Astrocyte (in vitro differentiated cells and primary cell): Measurements from ENCODE around the gene C19orf25. TPM values are rescaled to one million over a fixed set of nuclear protein-coding genes. Genes with fewer than 3 reads are reported as not detected.

Source experiments
- DNase-seq: peaks from one replicate; pipeline ENCODE4 v3.0.0-alpha.2; 2010; ENCODE audit warnings: low read depth
- FAIRE-seq: peaks from 2 replicates; lab custom pipeline; 2011; peaks lifted over from hg19 to GRCh38; lab: Jason Lieb, UNC
- H2AFZ ChIP-seq: 2 replicates; pipeline ENCODE4 v1.6.0; 2012; ENCODE audit warnings: low read depth, low read length, inconsistent platforms
- H3K27ac ChIP-seq: 2 replicates; pipeline ENCODE4 v1.5.1; 2011; ENCODE audit warnings: low read depth, low read length, inconsistent platforms
- H3K27me3 ChIP-seq: 2 replicates; pipeline ENCODE4 v1.6.0; 2011; ENCODE audit warnings: low read length, inconsistent platforms; ENCODE audit not compliant: insufficient read depth
- H3K36me3 ChIP-seq: 2 replicates; pipeline ENCODE4 v1.5.1; 2011; ENCODE audit warnings: low read length, inconsistent platforms; ENCODE audit not compliant: insufficient read depth
- H3K4me1 ChIP-seq: 2 replicates; pipeline ENCODE4 v1.5.1; 2011; ENCODE audit warnings: low read length, inconsistent platforms; ENCODE audit not compliant: insufficient read depth
- H3K4me2 ChIP-seq: 2 replicates; pipeline ENCODE4 v1.6.0; 2012; ENCODE audit warnings: low read length, inconsistent platforms
- H3K4me3 ChIP-seq: 2 replicates; pipeline ENCODE4 v1.5.1; 2011; ENCODE audit warnings: low read depth, mild to moderate bottlenecking, low read length, inconsistent platforms; ENCODE audit not compliant: insufficient read depth
- H3K79me2 ChIP-seq: 2 replicates; pipeline ENCODE4 v1.6.0; 2012; ENCODE audit warnings: mild to moderate bottlenecking, low read length, inconsistent platforms; ENCODE audit not compliant: insufficient read depth
- H3K9ac ChIP-seq: 2 replicates; pipeline ENCODE4 v1.6.0; 2012; ENCODE audit warnings: mild to moderate bottlenecking, low read length, inconsistent platforms
- H3K9me3 ChIP-seq: 2 replicates; pipeline ENCODE4 v1.5.1; 2012; ENCODE audit warnings: low read depth, mild to moderate bottlenecking, low read length, inconsistent platforms; ENCODE audit not compliant: insufficient read depth
- H4K20me1 ChIP-seq: 2 replicates; pipeline ENCODE4 v1.6.0; 2012; ENCODE audit warnings: low read length, inconsistent platforms; ENCODE audit not compliant: insufficient read depth
- H3K27ac Mint-ChIP-seq: one replicate; pipeline ENCODE4 v1.8.0; 2021; ENCODE audit warnings: mild to moderate bottlenecking, mixed read lengths; ENCODE audit not compliant: unreplicated experiment
- H3K27me3 Mint-ChIP-seq: one replicate; pipeline ENCODE4 v1.8.0; 2021; ENCODE audit warnings: low read depth, mixed read lengths; ENCODE audit not compliant: unreplicated experiment
- H3K36me3 Mint-ChIP-seq: one replicate; pipeline ENCODE4 v1.8.0; 2021; ENCODE audit warnings: low read depth, mixed read lengths; ENCODE audit not compliant: unreplicated experiment
- H3K4me1 Mint-ChIP-seq: one replicate; pipeline ENCODE4 v1.8.0; 2021; ENCODE audit warnings: low read depth, mixed read lengths; ENCODE audit not compliant: unreplicated experiment
- H3K4me3 Mint-ChIP-seq: one replicate; pipeline ENCODE4 v1.8.0; 2021; ENCODE audit warnings: mild to moderate bottlenecking, moderate library complexity, mixed read lengths; ENCODE audit not compliant: unreplicated experiment
- H3K9me3 Mint-ChIP-seq: one replicate; pipeline ENCODE4 v1.8.0; 2021; ENCODE audit warnings: mild to moderate bottlenecking, mixed read lengths; ENCODE audit not compliant: unreplicated experiment
- EZH2 ChIP-seq: IDR thresholded peaks from 2 replicates; pipeline ENCODE4 v1.6.1; 2012; ENCODE audit warnings: mild to moderate bottlenecking, low read length, inconsistent platforms; ENCODE audit not compliant: insufficient read depth
- total RNA-seq: library from RNA; stranded (reverse); gene quantifications from 2 replicates; pipeline ENCODE4 v1.2.1, GENCODE V29; 2021
- TF ChIP-seq, protein P1 (sequence below): IDR thresholded peaks from 2 replicates; pipeline ENCODE4 v1.5.1; 2011; ENCODE audit warnings: low read depth, mild to moderate bottlenecking, inconsistent platforms, low read length, moderate library complexity; ENCODE audit not compliant: insufficient read depth

Gene C19orf25
- total RNA-seq, 1 donor from 2014 or later, result 32.4 TPM

DNA sequence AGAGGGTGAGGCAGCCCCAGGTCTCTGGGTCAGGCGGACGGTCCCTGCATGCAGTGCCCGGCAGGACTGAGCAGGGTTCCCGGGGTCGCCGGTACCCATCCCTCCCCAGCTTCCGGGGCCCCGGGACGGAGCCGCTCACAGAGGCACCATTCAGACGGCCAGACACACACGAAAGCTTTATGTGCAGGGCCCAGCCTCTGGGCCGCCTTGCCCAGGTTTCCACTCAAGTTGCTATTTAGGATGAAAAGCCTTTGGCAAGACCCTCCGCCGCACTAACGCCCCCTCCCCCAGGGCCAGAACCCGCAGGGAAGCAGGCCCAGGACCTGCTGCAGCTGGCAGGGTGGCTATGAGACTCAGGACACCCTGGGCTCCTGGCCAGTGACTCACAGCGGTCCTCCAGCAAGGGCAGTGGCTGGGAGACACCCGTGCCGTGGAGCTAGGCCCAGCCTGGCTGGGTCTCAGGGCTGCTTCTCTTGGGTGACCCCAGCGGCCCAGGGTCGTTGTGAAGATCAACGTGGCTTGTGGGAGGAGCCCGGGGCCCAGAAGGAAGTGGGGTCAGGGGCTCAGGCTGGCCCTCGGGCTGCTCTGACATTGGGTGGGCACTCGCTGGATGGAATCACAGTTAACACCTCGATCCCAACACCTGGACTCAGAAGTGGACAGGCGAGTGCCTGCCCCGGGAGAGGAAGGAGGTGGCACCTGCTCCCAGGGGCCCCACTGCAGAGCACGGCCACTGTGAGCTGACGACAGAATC lies 4.8 kb downstream of the C19orf25 start:
- no peaks in the 10 kb centered on the region for H3K9me3 ChIP-seq
- peak overlapping the region; percentile 32 for H3K4me2 ChIP-seq
- no peak overlapping the region for H3K4me3 ChIP-seq
- TF ChIP-seq EZH2, result no peak
- TF ChIP-seq, protein P1, sequence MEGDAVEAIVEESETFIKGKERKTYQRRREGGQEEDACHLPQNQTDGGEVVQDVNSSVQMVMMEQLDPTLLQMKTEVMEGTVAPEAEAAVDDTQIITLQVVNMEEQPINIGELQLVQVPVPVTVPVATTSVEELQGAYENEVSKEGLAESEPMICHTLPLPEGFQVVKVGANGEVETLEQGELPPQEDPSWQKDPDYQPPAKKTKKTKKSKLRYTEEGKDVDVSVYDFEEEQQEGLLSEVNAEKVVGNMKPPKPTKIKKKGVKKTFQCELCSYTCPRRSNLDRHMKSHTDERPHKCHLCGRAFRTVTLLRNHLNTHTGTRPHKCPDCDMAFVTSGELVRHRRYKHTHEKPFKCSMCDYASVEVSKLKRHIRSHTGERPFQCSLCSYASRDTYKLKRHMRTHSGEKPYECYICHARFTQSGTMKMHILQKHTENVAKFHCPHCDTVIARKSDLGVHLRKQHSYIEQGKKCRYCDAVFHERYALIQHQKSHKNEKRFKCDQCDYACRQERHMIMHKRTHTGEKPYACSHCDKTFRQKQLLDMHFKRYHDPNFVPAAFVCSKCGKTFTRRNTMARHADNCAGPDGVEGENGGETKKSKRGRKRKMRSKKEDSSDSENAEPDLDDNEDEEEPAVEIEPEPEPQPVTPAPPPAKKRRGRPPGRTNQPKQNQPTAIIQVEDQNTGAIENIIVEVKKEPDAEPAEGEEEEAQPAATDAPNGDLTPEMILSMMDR, result no peak
- peaks cover 69% of the 10 kb centered on the region for H4K20me1 ChIP-seq
- H3K27ac ChIP-seq, result no peak overlapping the region
- FAIRE-seq (no peak), DNase-seq (peak; percentile 47)
- Mint-ChIP-seq H3K9me3 (peaks cover 3% of the 10 kb centered on the region), H3K27ac (no peak overlapping the region), H3K36me3 (no peaks in the 10 kb centered on the region), H3K4me1 (peaks cover 4% of the 10 kb centered on the region), H3K27me3 (peaks cover 2% of the 10 kb centered on the region), H3K4me3 (no peak overlapping the region)
- no peaks in the 10 kb centered on the region for H3K36me3 ChIP-seq
- peaks cover 23% of the 10 kb centered on the region for H3K79me2 ChIP-seq
- H3K9ac ChIP-seq, result no peak overlapping the region
- peaks cover 12% of the 10 kb centered on the region for H3K4me1 ChIP-seq
- H3K27me3 ChIP-seq, result peaks cover 5% of the 10 kb centered on the region
- no peak overlapping the region for H2AFZ ChIP-seq

DNA sequence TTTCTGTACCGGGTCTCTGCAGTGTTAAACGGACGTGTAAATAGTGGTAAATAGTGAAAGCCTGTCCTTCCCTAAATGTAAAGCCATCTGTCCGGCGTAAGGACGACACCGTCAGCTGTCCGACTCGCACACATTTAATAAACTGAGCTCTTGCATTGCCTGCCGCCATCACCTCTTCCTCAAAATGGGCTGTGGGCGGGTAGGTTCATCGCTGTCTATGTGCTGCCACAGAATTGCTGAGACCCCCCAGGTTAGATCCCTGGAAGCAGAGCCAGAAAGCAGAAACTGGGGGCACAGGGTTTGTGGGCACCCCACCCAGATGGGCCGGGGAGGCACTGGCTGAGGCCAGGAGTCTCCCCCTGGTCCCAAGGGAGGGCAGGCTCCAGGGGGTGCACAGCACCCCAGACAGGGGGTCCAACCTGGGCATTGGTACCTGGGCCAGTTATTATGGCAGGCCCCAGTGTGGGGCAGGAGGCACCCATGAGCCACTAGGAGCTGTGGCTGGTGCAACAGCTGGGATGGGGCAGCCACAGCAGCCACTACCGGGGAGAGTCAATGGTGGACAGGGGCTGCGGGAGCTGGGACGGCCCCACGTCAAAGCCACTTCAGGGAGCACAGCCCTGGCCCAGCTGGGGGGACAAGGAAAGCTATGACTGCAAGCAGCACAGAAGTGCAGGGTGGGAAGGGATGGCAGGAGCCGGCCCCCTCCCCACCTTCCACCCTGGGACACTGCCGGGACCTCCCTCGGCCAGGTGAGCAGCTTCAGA lies 5.7 kb downstream of the C19orf25 start:
- Histone ChIP-seq H3K9me3 (no peaks in the 10 kb centered on the region), H3K4me1 (peaks cover 12% of the 10 kb centered on the region), H3K9ac (no peak overlapping the region), H2AFZ (no peak overlapping the region), H4K20me1 (peaks cover 69% of the 10 kb centered on the region), H3K79me2 (peaks cover 15% of the 10 kb centered on the region), H3K4me3 (no peak overlapping the region), H3K4me2 (no peak overlapping the region), H3K27me3 (peaks cover 5% of the 10 kb centered on the region), H3K27ac (no peak overlapping the region), H3K36me3 (no peaks in the 10 kb centered on the region)
- Mint-ChIP-seq H3K27ac (peak overlapping the region; percentile 62), H3K36me3 (no peaks in the 10 kb centered on the region), H3K27me3 (peaks cover 2% of the 10 kb centered on the region), H3K9me3 (peaks cover 3% of the 10 kb centered on the region), H3K4me1 (peaks cover 4% of the 10 kb centered on the region), H3K4me3 (no peak overlapping the region)
- DNase-seq (no peak), FAIRE-seq (no peak)
- TF ChIP-seq, protein P1, result no peak
- no peak for TF ChIP-seq EZH2
